Measurements from ENCODE around the gene ARHGAP11A. TPM values are rescaled to one million over a fixed set of nuclear protein-coding genes. Genes with fewer than 3 reads are reported as not detected.

ARHGAP11A gene
- total RNA-seq, 1 experiment from 2014 or later, result 102 TPM

- Histone ChIP-seq H3K36me3 (ENCODE audit: control insufficient read depth in 1 of 2, insufficient read depth in 2 of 2, low read length in 2 of 2) (peaks cover 66 to 68% of the 10 kb centered on the region in 2 experiments), H3K27me3 (ENCODE audit: insufficient read depth, low read length) (no peaks in the 10 kb centered on the region), H3K9me3 (ENCODE audit: control insufficient read depth in 1 of 2, insufficient read depth in 1 of 2, low read depth in 1 of 2, low read length in 2 of 2) (no peaks in the 10 kb centered on the region), H3K9me2 (ENCODE audit: insufficient read depth) (no peaks in the 10 kb centered on the region), H3K27ac (ENCODE audit: low read depth, low read length) (no peak overlapping the region), H3K4me3 (replicated peaks in 1 of 2; ENCODE audit: low read depth in 1 of 2, low read length in 2 of 2) (no peak overlapping the region), H4K20me1 (ENCODE audit: insufficient read depth) (no peaks in the 10 kb centered on the region), H3K79me2 (ENCODE audit: insufficient read depth, low read length) (peaks cover 37% of the 10 kb centered on the region), H3K9ac (ENCODE audit: low read length) (no peak overlapping the region), H3K4me2 (ENCODE audit: low read length) (no peak overlapping the region), H2AFZ (ENCODE audit: low read depth, low read length, poor library complexity, severe bottlenecking) (no peak overlapping the region), H3K4me1 (ENCODE audit: control insufficient read depth in 1 of 2, insufficient read depth in 2 of 2, low read length in 2 of 2) (no peaks in the 10 kb centered on the region)
- CTCF ChIA-PET, result no interaction called here
- no TSS peak for BruUV-seq (replicated peaks)
- DNase-seq (ENCODE audit: low read depth, low spot score) (no peak), ATAC-seq (no peak)
- RAD21 ChIA-PET (ENCODE audit: low non-redundant PET in 1 of 2, low total read pairs in 2 of 2, uncharacterized antibody in 2 of 2, unreplicated experiment in 2 of 2), result no interaction called here
- POLR2A ChIA-PET, result no interaction called here
- intact Hi-C loops (cut with micrococcal nuclease), result no loop called here
- no peak for TF ChIP-seq TCF7L2 (IDR thresholded peaks at IDR 0.05; ENCODE audit: borderline replicate concordance, extremely low read depth, insufficient read depth, insufficient read length)
- TF ChIP-seq CEBPB (IDR thresholded peaks at IDR 0.05; ENCODE audit: low read depth), result no peak
- no peak for TF ChIP-seq POLR2AphosphoS5 (IDR thresholded peaks at IDR 0.05; ENCODE audit: low read depth, low read length)
- no peak for TF ChIP-seq FOSL1 (IDR thresholded peaks at IDR 0.05; ENCODE audit: low read depth)
- TF ChIP-seq, protein P1, sequence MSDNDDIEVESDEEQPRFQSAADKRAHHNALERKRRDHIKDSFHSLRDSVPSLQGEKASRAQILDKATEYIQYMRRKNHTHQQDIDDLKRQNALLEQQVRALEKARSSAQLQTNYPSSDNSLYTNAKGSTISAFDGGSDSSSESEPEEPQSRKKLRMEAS (IDR thresholded peaks at IDR 0.05), result no peak
- TF ChIP-seq REST (IDR thresholded peaks at IDR 0.05; ENCODE audit: low read depth), result no peak
- no peak for TF ChIP-seq JUND (IDR thresholded peaks at IDR 0.05)
- TF ChIP-seq ZBTB33 (IDR thresholded peaks at IDR 0.05; ENCODE audit: extremely low read depth, insufficient replicate concordance, low read length), result no peak
- no peak for TF ChIP-seq ATF3 (IDR thresholded peaks at IDR 0.05)
- TF ChIP-seq CBX3 (IDR thresholded peaks at IDR 0.05; ENCODE audit: low read depth), result no peak
- TF ChIP-seq POLR2A (IDR thresholded peaks at IDR 0.05; ENCODE audit: borderline replicate concordance, extremely low read depth, insufficient read depth, insufficient read length), result no peak
- TF ChIP-seq EGR1 (IDR thresholded peaks at IDR 0.05; ENCODE audit: low read depth), result no peak
- no peak for TF ChIP-seq ELF1 (IDR thresholded peaks at IDR 0.05; ENCODE audit: borderline replicate concordance, low read depth)
- no peak for TF ChIP-seq SIN3A (IDR thresholded peaks at IDR 0.05; ENCODE audit: low read depth)
- no peak for TF ChIP-seq YY1 (IDR thresholded peaks at IDR 0.05; ENCODE audit: extremely low read depth, insufficient replicate concordance, low read depth, low read length)
- TF ChIP-seq ZFX (IDR thresholded peaks at IDR 0.05), result no peak
- no peak for TF ChIP-seq EZH2 (IDR thresholded peaks at IDR 0.05)
- no peak for TF ChIP-seq CTCF (IDR thresholded peaks at IDR 0.05 in 2 of 3, conservative IDR thresholded peaks at IDR 0.05 in 1 of 3; ENCODE audit: borderline replicate concordance in 1 of 3, insufficient read depth in 1 of 3, low read depth in 2 of 3, low read length in 2 of 3)
- no peak for TF ChIP-seq ZNF274 (IDR thresholded peaks at IDR 0.05; ENCODE audit: low read depth, low read length)
These were observed 21.7 kb downstream of the ARHGAP11A start for GRCh38 chr15:32636908-32637567.

Data from HCT116 (cell line).